DMS 273 (cell line): Measurements from ENCODE around the gene ZBTB22.

Experiments used
- DNase-seq: peaks from one replicate; lab custom pipeline; 2025; ENCODE audit not compliant: unreplicated experiment; lab: John Stamatoyannopoulos, UW

ZBTB22 gene

GRCh38 chr6:33305052-33305451, 12.5 kb downstream of the ZBTB22 start:
- peak; percentile 54 for DNase-seq

- DNase-seq = no peak
Measured at GRCh38 chr6:33304216-33304615, 13.3 kb downstream of the ZBTB22 start.

- DNase-seq = no peak
Measured at GRCh38 chr6:33301877-33302276, 15.7 kb downstream of the ZBTB22 start.

GRCh38 chr6:33299237-33299944, 18.2 kb downstream of the ZBTB22 start:
- peak; percentile 98 for DNase-seq

GRCh38 chr6:33298773-33299236, 18.7 kb downstream of the ZBTB22 start, which contains the start of gene RGL2:
Gene RGL2, minus strand, starts transcription at chr6:33298942. Its CDS starts 332 bp downstream, at chr6:33298610.
- peak; percentile 79 for DNase-seq

- DNase-seq = peak; percentile 81
Measured at GRCh38 chr6:33297956-33298772, 19.4 kb downstream of the ZBTB22 start.

- peak; percentile 53 for DNase-seq
Measured at GRCh38 chr6:33297406-33297955, 20.1 kb downstream of the ZBTB22 start.

- DNase-seq = no peak
Measured at GRCh38 chr6:33296797-33297405, 20.6 kb downstream of the ZBTB22 start.

- no peak for DNase-seq
Measured at GRCh38 chr6:33295621-33296369, 21.7 kb downstream of the ZBTB22 start.

GRCh38 chr6:33294086-33294823, 23.3 kb downstream of the ZBTB22 start:
- DNase-seq = no peak

GRCh38 chr6:33292996-33293682, 24.4 kb downstream of the ZBTB22 start:
- DNase-seq = no peak

- DNase-seq = no peak
Measured at GRCh38 chr6:33290459-33290858, 27.1 kb downstream of the ZBTB22 start.

GRCh38 chr6:33289784-33290315, 27.7 kb downstream of the ZBTB22 start:
- DNase-seq = peak; percentile 50

GRCh38 chr6:33288921-33289783, 28.4 kb downstream of the ZBTB22 start, which contains the start of the genes PFDN6 and WDR46:
Gene PFDN6, plus strand, starts transcription at chr6:33289601. Its CDS starts 256 bp downstream, at chr6:33289857.
Gene WDR46, minus strand, starts transcription at chr6:33289239. Its CDS starts 69 bp downstream, at chr6:33289170.
- peak; percentile 94 for DNase-seq

GRCh38 chr6:33288141-33288920, 29.2 kb downstream of the ZBTB22 start:
- DNase-seq = no peak

GRCh38 chr6:33286946-33287914, 30.3 kb downstream of the ZBTB22 start:
- DNase-seq = no peak
